IMR-90 (cell line): ENCODE data around the gene IKZF3. TPM values are rescaled to one million over a fixed set of nuclear protein-coding genes. Genes with fewer than 3 reads are reported as not detected.

ENCODE experiments used
- ATAC-seq: fragments of 200-7000 bp; cut with Tn5 transposase; 2 replicates; pipeline ENCODE4 v1.9.1; 2020; ENCODE audit warnings: low read depth, mild to moderate bottlenecking, moderate library complexity
- BruUV-seq: library from RNA; stranded (reverse); fragments of 400-500 nt; replicated peaks from 2 replicates; lab custom pipeline; 2021; lab: Mats Ljungman, UMichigan
- CTCF ChIA-PET: fragments of 300-600 bp; formaldehyde crosslinking; extraction: SDS; loops from one replicate; lab custom pipeline; 2021; ENCODE audit warnings: antibody characterized with exemption; lab: Yijun Ruan, JAX
- POLR2A ChIA-PET: fragments of 300-600 bp; sonication (Branson Sonifier 250); formaldehyde crosslinking; loops from one replicate; lab custom pipeline; 2022; ENCODE audit warnings: antibody characterized with exemption; ENCODE audit not compliant: unreplicated experiment; lab: Charles Lee
- DNase-seq: peaks from one replicate; pipeline ENCODE4 v3.0.0; 2013
- H2AFZ ChIP-seq: replicated peaks from 2 replicates; pipeline ENCODE3; 2013; ENCODE audit warnings: low read length, mild to moderate bottlenecking; ENCODE audit not compliant: poor library complexity
- H2AK5ac ChIP-seq: 2 replicates; pipeline ENCODE4 v1.6.1; 2013; ENCODE audit warnings: low read depth, low read length, inconsistent platforms
- H2AK9ac ChIP-seq: replicated peaks from 2 replicates; pipeline ENCODE3; 2013; ENCODE audit warnings: mild to moderate bottlenecking, low read depth, low read length, moderate library complexity; ENCODE audit not compliant: poor library complexity
- H2BK120ac ChIP-seq: 2 replicates; pipeline ENCODE4 v1.6.1; 2013; ENCODE audit warnings: low read depth, low read length, inconsistent platforms
- H2BK15ac ChIP-seq: 3 replicates; pipeline ENCODE4 v1.6.1; 2013; ENCODE audit warnings: low read depth, low read length, inconsistent platforms
- H2BK20ac ChIP-seq: 2 replicates; pipeline ENCODE4 v1.6.1; 2013; ENCODE audit warnings: low read depth, mild to moderate bottlenecking, inconsistent platforms, low read length, moderate library complexity
- H2BK5ac ChIP-seq: 2 replicates; pipeline ENCODE4 v1.6.1; 2013; ENCODE audit warnings: mild to moderate bottlenecking, low read depth, low read length, inconsistent platforms; ENCODE audit not compliant: poor library complexity, severe bottlenecking
- H3K14ac ChIP-seq: replicated peaks from 2 replicates; pipeline ENCODE4 v1.6.1; 2013; ENCODE audit warnings: low read depth, low read length, inconsistent platforms
- H3K18ac ChIP-seq: 2 replicates; pipeline ENCODE4 v1.6.1; 2013; ENCODE audit warnings: low read depth, low read length, control low read depth
- H3K23ac ChIP-seq: 2 replicates; pipeline ENCODE4 v1.6.1; 2013; ENCODE audit warnings: low read depth, low read length, inconsistent platforms
- H3K27ac ChIP-seq: 2 replicates; pipeline ENCODE4 v1.5.1; 2013; ENCODE audit warnings: mild to moderate bottlenecking, control low read depth, low read length; ENCODE audit not compliant: insufficient read depth
- H3K27me3 ChIP-seq: 2 replicates; pipeline ENCODE4 v1.6.1; 2013; ENCODE audit warnings: low read length; ENCODE audit not compliant: control insufficient read depth, insufficient read depth
- H3K36me3 ChIP-seq: 2 replicates; pipeline ENCODE4 v1.6.1; 2013; ENCODE audit warnings: low read length, mixed read lengths; ENCODE audit not compliant: control insufficient read depth, insufficient read depth
- H3K4ac ChIP-seq: 2 replicates; pipeline ENCODE4 v1.6.1; 2013; ENCODE audit warnings: low read depth, low read length, inconsistent platforms
- H3K4me1 ChIP-seq: 2 replicates; pipeline ENCODE4 v1.6.1; 2013; ENCODE audit warnings: low read length, mixed read lengths; ENCODE audit not compliant: control insufficient read depth, insufficient read depth
- H3K4me2 ChIP-seq: 2 replicates; pipeline ENCODE4 v1.6.1; 2013; ENCODE audit warnings: low read depth, mild to moderate bottlenecking, control low read depth, low read length, moderate library complexity
- H3K4me3 ChIP-seq: 2 replicates; pipeline ENCODE4 v1.5.1; 2013; ENCODE audit warnings: low read depth, mild to moderate bottlenecking, control low read depth, low read length, moderate library complexity; ENCODE audit not compliant: insufficient read depth
- H3K56ac ChIP-seq: 2 replicates; pipeline ENCODE4 v1.6.1; 2013; ENCODE audit warnings: low read length, inconsistent platforms; ENCODE audit not compliant: insufficient read depth; ENCODE audit errors: extremely low read depth
- H3K79me1 ChIP-seq, 2 experiments: 2 replicates each; pipeline ENCODE4 v1.6.1; 2013; ENCODE audit warnings: low read length in 2 of 2, inconsistent platforms in 1 of 2, low read depth in 1 of 2
- H3K9ac ChIP-seq: 2 replicates; pipeline ENCODE4 v1.6.1; 2013; ENCODE audit warnings: low read depth, low read length, control low read depth
- H3K9me1 ChIP-seq: 2 replicates; pipeline ENCODE4 v1.6.1; 2013; ENCODE audit warnings: low read length, inconsistent platforms; ENCODE audit not compliant: insufficient read depth
- H3K9me3 ChIP-seq: 2 replicates; pipeline ENCODE4 v1.6.1; 2013; ENCODE audit warnings: low read length; ENCODE audit not compliant: control insufficient read depth, insufficient read depth
- H4K20me1 ChIP-seq: 2 replicates; pipeline ENCODE4 v1.6.1; 2013; ENCODE audit warnings: low read length, inconsistent platforms; ENCODE audit not compliant: insufficient read depth
- H4K5ac ChIP-seq: 2 replicates; pipeline ENCODE4 v1.6.1; 2013; ENCODE audit warnings: mild to moderate bottlenecking, low read depth, low read length, control low read depth
- H4K8ac ChIP-seq, 2 experiments: 2 replicates each; pipeline ENCODE4 v1.6.1; 2013; ENCODE audit warnings: low read depth in 2 of 2, low read length in 2 of 2, control low read depth in 1 of 2, inconsistent platforms in 1 of 2
- H4K91ac ChIP-seq: 2 replicates; pipeline ENCODE4 v1.6.1; 2013; ENCODE audit warnings: low read depth, low read length, inconsistent platforms; ENCODE audit not compliant: insufficient read depth
- FOS ChIP-seq: fragments of 150-350 bp; IDR thresholded peaks from 2 replicates; pipeline ENCODE4 v1.6.1; 2016; ENCODE audit warnings: low read depth, low read length
- MAZ ChIP-seq: IDR thresholded peaks from 2 replicates; pipeline ENCODE4 v1.6.1; 2012; ENCODE audit warnings: low read depth, mild to moderate bottlenecking, low read length, improper control_type of control experiment, moderate library complexity, borderline replicate concordance
- NFE2L2 ChIP-seq: fragments of 150-350 bp; IDR thresholded peaks from 2 replicates; pipeline ENCODE4 v1.6.1; 2016; ENCODE audit warnings: low read depth, mild to moderate bottlenecking, low read length
- RCOR1 ChIP-seq: IDR thresholded peaks from 2 replicates; pipeline ENCODE4 v1.6.1; 2012; ENCODE audit warnings: mild to moderate bottlenecking, low read length, improper control_type of control experiment; ENCODE audit not compliant: insufficient replicate concordance
- RFX5 ChIP-seq: IDR thresholded peaks from 2 replicates; pipeline ENCODE4 v1.8.0; 2012; ENCODE audit warnings: low read depth, mild to moderate bottlenecking, low read length, moderate library complexity
- WGBS, 2 experiments: methylation state at CpG; one replicate each; pipeline versions ENCODE4 v1.1.5 to v1.1.7; 2013; ENCODE audit warnings: missing lambda C conversion rate in 2 of 2; ENCODE audit not compliant: insufficient read length in 1 of 2; ENCODE audit errors: extremely low coverage in 2 of 2; 5-methylcytosine and 5-hydroxymethylcytosine counted together
- dilution Hi-C: fragments of 300-500 bp; cut with HindIII; formaldehyde crosslinking; loops from one replicate; pipeline ENCODE4 v1.14.3; 2018; ENCODE audit warnings: low sequenced_read_pairs; ENCODE audit not compliant: unreplicated experiment
- in situ Hi-C: fragments of 300-500 bp; cut with MboI; formaldehyde crosslinking; loops from 3 replicates; pipeline ENCODE4 v1.14.3; 2019; ENCODE audit warnings: low sequenced_read_pairs, inconsistent platforms, mixed read lengths
- intact Hi-C: fragments of 100-400 bp; cut with micrococcal nuclease; formaldehyde crosslinking; loops from 2 replicates; pipeline ENCODE4 v1.10.0; 2022
- polyA plus RNA-seq, 3 experiments: library from polyadenylated mRNA; depleted of rRNA; stranded (reverse); fragments of >200 nt; gene quantifications; 2 replicates each; pipeline ENCODE4 v1.2.3, GENCODE V29; 2012; ENCODE audit warnings: low replicate concordance in 1 of 3
- total RNA-seq: library from RNA; depleted of rRNA; stranded (reverse); fragments of >200 nt; gene quantifications from 2 replicates; pipeline ENCODE4 v1.2.3, GENCODE V29; 2012

IKZF3 gene
- total and polyA plus RNA-seq, 2 of the 4 experiments (the other 2 are of a cell fraction): not detected

GRCh38 chr17:39722965-39723848 lies 140.9 kb downstream of the IKZF3 start:
- in situ Hi-C loops (no loop called here), intact Hi-C loops (no loop called here)

More at GRCh38 chr17:39722965-39723848, 140.9 kb downstream of the IKZF3 start:
- DNase-seq (no peak), ATAC-seq (no peak)
- Histone ChIP-seq H3K27me3 (no peaks in the 10 kb centered on the region), H3K36me3 (peaks cover 52% of the 10 kb centered on the region), H3K9me3 (no peaks in the 10 kb centered on the region), H3K56ac (no peak overlapping the region), H3K79me1 (no peaks in the 10 kb centered on the region; a peak in 1 of 4 replicates), H2BK5ac (no peak overlapping the region), H3K9me1 (no peaks in the 10 kb centered on the region), H3K4me2 (no peak overlapping the region), H4K5ac (no peak overlapping the region), H4K91ac (no peak overlapping the region), H2AK5ac (no peak overlapping the region), H3K4me3 (no peak overlapping the region), H3K4ac (no peak overlapping the region), H4K20me1 (no peaks in the 10 kb centered on the region), H3K14ac (no peak overlapping the region), H3K4me1 (no peaks in the 10 kb centered on the region), H3K18ac (no peak overlapping the region), H4K8ac (no peak overlapping the region), H2BK20ac (no peak overlapping the region), H3K27ac (no peak overlapping the region), H2AFZ (no peak overlapping the region), H2BK120ac (no peak overlapping the region), H3K23ac (no peak overlapping the region), H2AK9ac (no peak overlapping the region), H2BK15ac (no peak overlapping the region), H3K9ac (no peak overlapping the region)
- 80% methylated on average over 5 of the region's 34 CpGs; no CpG with 5 or more reads in 1 of the 2 experiments for WGBS, 2 experiments
- no TSS peak for BruUV-seq
- ChIA-PET CTCF (no interaction called here), POLR2A (no interaction called here)
- dilution Hi-C loops: no loop called here
- TF ChIP-seq NFE2L2 (no peak), MAZ (no peak), RFX5 (no peak), FOS (no peak), RCOR1 (no peak)
